ENCODE data around the gene ADGRG1. TPM values are rescaled to one million over a fixed set of nuclear protein-coding genes. Genes with fewer than 3 reads are reported as not detected.

The ADGRG1 gene
- total RNA-seq, 2 experiments from 2014 or later: not detected

- H2AFZ ChIP-seq (ENCODE audit: low read length): no peak overlapping the region
- CTCF ChIA-PET (ENCODE audit: unreplicated experiment): no interaction called here
- POLR2A ChIA-PET: no interaction called here
- H3K9me3 ChIP-seq (ENCODE audit: low read length): no peaks in the 10 kb centered on the region
- H3K4me2 ChIP-seq (ENCODE audit: low read length): no peak overlapping the region
- H3K4me1 ChIP-seq (ENCODE audit: insufficient read depth, low read length, poor library complexity, severe bottlenecking): peaks cover 7% of the 10 kb centered on the region
- no peak for DNase-seq (ENCODE audit: low spot score)
- no peaks in the 10 kb centered on the region for H3K9me2 ChIP-seq (ENCODE audit: insufficient read depth, low read length)
- no peaks in the 10 kb centered on the region for H4K20me1 ChIP-seq (ENCODE audit: insufficient read depth, low read length)
- TF ChIP-seq CTCF (conservative IDR thresholded peaks at IDR 0.05; ENCODE audit: low read length) (no peak), EZH2phosphoT487 (IDR thresholded peaks at IDR 0.05; ENCODE audit: borderline replicate concordance, low read depth, low read length) (no peak)
- BruUV-seq (replicated peaks): no TSS peak
- no peaks in the 10 kb centered on the region for H3K79me2 ChIP-seq (ENCODE audit: insufficient read depth, low read depth, low read length)
- intact Hi-C loops (cut with micrococcal nuclease; ENCODE audit: unreplicated experiment): no loop called here
- no peaks in the 10 kb centered on the region for H3K36me3 ChIP-seq (ENCODE audit: insufficient read depth, low read length)
- H3K27ac ChIP-seq (ENCODE audit: low read depth, low read length, poor library complexity, severe bottlenecking): no peak overlapping the region
- H3K4me3 ChIP-seq (ENCODE audit: low read depth, low read length, poor library complexity, severe bottlenecking): no peak overlapping the region
These were observed 67.2 kb downstream of the ADGRG1 start for GRCh38 chr16:57695680-57696069.

GRCh38 chr16:57696240-57696639 is 67.8 kb downstream of the ADGRG1 start:
- no TSS peak for BruUV-seq (replicated peaks)
- Histone ChIP-seq H3K9me2 (ENCODE audit: insufficient read depth, low read length) (no peaks in the 10 kb centered on the region), H2AFZ (ENCODE audit: low read length) (no peak overlapping the region), H3K9me3 (ENCODE audit: low read length) (no peaks in the 10 kb centered on the region), H3K27ac (ENCODE audit: low read depth, low read length, poor library complexity, severe bottlenecking) (no peak overlapping the region), H3K79me2 (ENCODE audit: insufficient read depth, low read depth, low read length) (no peaks in the 10 kb centered on the region), H3K4me1 (ENCODE audit: insufficient read depth, low read length, poor library complexity, severe bottlenecking) (peaks cover 7% of the 10 kb centered on the region), H3K36me3 (ENCODE audit: insufficient read depth, low read length) (no peaks in the 10 kb centered on the region), H3K4me2 (ENCODE audit: low read length) (no peak overlapping the region), H3K4me3 (ENCODE audit: low read depth, low read length, poor library complexity, severe bottlenecking) (no peak overlapping the region), H4K20me1 (ENCODE audit: insufficient read depth, low read length) (no peaks in the 10 kb centered on the region)
- CTCF ChIA-PET (ENCODE audit: unreplicated experiment): no interaction called here
- POLR2A ChIA-PET: no interaction called here
- DNase-seq (ENCODE audit: low spot score): no peak
- TF ChIP-seq EZH2phosphoT487 (IDR thresholded peaks at IDR 0.05; ENCODE audit: borderline replicate concordance, low read depth, low read length) (no peak), CTCF (conservative IDR thresholded peaks at IDR 0.05; ENCODE audit: low read length) (no peak)
- intact Hi-C loops (cut with micrococcal nuclease; ENCODE audit: unreplicated experiment): no loop called here

- no peaks in the 10 kb centered on the region for H4K20me1 ChIP-seq (ENCODE audit: insufficient read depth, low read length)
- intact Hi-C loops (cut with micrococcal nuclease; ENCODE audit: unreplicated experiment): no loop called here
- ChIA-PET CTCF (ENCODE audit: unreplicated experiment) (no interaction called here), POLR2A (no interaction called here)
- no TSS peak for BruUV-seq (replicated peaks)
- no peaks in the 10 kb centered on the region for H3K9me3 ChIP-seq (ENCODE audit: low read length)
- no peaks in the 10 kb centered on the region for H3K36me3 ChIP-seq (ENCODE audit: insufficient read depth, low read length)
- peaks cover 7% of the 10 kb centered on the region for H3K4me1 ChIP-seq (ENCODE audit: insufficient read depth, low read length, poor library complexity, severe bottlenecking)
- H3K9me2 ChIP-seq (ENCODE audit: insufficient read depth, low read length): no peaks in the 10 kb centered on the region
- no peak for DNase-seq (ENCODE audit: low spot score)
- TF ChIP-seq CTCF (conservative IDR thresholded peaks at IDR 0.05; ENCODE audit: low read length): no peak
- TF ChIP-seq EZH2phosphoT487 (IDR thresholded peaks at IDR 0.05; ENCODE audit: borderline replicate concordance, low read depth, low read length): no peak
- no peak overlapping the region for H2AFZ ChIP-seq (ENCODE audit: low read length)
- no peaks in the 10 kb centered on the region for H3K79me2 ChIP-seq (ENCODE audit: insufficient read depth, low read depth, low read length)
- no peak overlapping the region for H3K4me2 ChIP-seq (ENCODE audit: low read length)
- no peak overlapping the region for H3K4me3 ChIP-seq (ENCODE audit: low read depth, low read length, poor library complexity, severe bottlenecking)
- no peak overlapping the region for H3K27ac ChIP-seq (ENCODE audit: low read depth, low read length, poor library complexity, severe bottlenecking)
These were observed 69.6 kb downstream of the ADGRG1 start for GRCh38 chr16:57697896-57698537.

Data from OCI-LY7 (cell line).